Activated T-helper 1 cell treated with anti-CD3 and anti-CD28 coated beads, Interleukin-2, amount 50 U/mL, for 16 hours (primary cell): Measurements from ENCODE around the gene TMEM51.

Experiments
- DNase-seq, 2 donors: peaks; one replicate each; pipeline ENCODE4 v3.0.0-alpha.2; 2020; ENCODE audit warnings: low read depth in 1 of 2, low spot score in 1 of 2

The TMEM51 gene

GRCh38 chr1:15242766-15243165 is 89.2 kb downstream of the TMEM51 start:
- DNase-seq: no peak

GRCh38 chr1:15243275-15244043 is 89.9 kb downstream of the TMEM51 start:
- no peak for DNase-seq

GRCh38 chr1:15244813-15245212 is 91.3 kb downstream of the TMEM51 start:
- no peak for DNase-seq

GRCh38 chr1:15245593-15246360 is 92.2 kb downstream of the TMEM51 start:
- no peak for DNase-seq

- DNase-seq: peak; percentile 7 to 30
Observed at GRCh38 chr1:15246960-15247614, 93.5 kb downstream of the TMEM51 start, which contains the start of gene FHAD1. Gene FHAD1, plus strand, starts transcription at chr1:15247223. Its CDS starts 4,562 bp downstream, at chr1:15251785.

GRCh38 chr1:15248216-15248615 is 94.7 kb downstream of the TMEM51 start:
- DNase-seq: no peak

- DNase-seq: peak in 1 of 2 donors; percentile 19
Observed at GRCh38 chr1:15249081-15249480, 95.5 kb downstream of the TMEM51 start.

GRCh38 chr1:15251857-15252835 is 98.6 kb downstream of the TMEM51 start:
- no peak for DNase-seq

GRCh38 chr1:15254559-15254958 is 101.0 kb downstream of the TMEM51 start:
- DNase-seq: no peak

- no peak for DNase-seq
Observed at GRCh38 chr1:15255582-15256149, 102.1 kb downstream of the TMEM51 start.

- DNase-seq: no peak
Observed at GRCh38 chr1:15256584-15256983, 103.0 kb downstream of the TMEM51 start.

- DNase-seq: no peak
Observed at GRCh38 chr1:15257309-15257708, 103.8 kb downstream of the TMEM51 start.

- no peak for DNase-seq
Observed at GRCh38 chr1:15258833-15259621, 105.5 kb downstream of the TMEM51 start.

GRCh38 chr1:15259622-15260007 is 106.1 kb downstream of the TMEM51 start:
- DNase-seq: no peak

- no peak for DNase-seq
Observed at GRCh38 chr1:15260418-15261154, 107.0 kb downstream of the TMEM51 start.

- no peak for DNase-seq
Observed at GRCh38 chr1:15261155-15262002, 107.8 kb downstream of the TMEM51 start.

- DNase-seq: no peak
Observed at GRCh38 chr1:15262003-15262377, 108.4 kb downstream of the TMEM51 start.

- no peak for DNase-seq
Observed at GRCh38 chr1:15262706-15263105, 109.2 kb downstream of the TMEM51 start.
